NCI-H146 treated with DMSO at 0.1 percent for 48 hours (cell line): ENCODE data around the gene GLRA1.
"Not testable (repeated sequence)": the region's sequence is repeated elsewhere in the genome, so short reads cannot be mapped to it uniquely, and the experiment has no call there.

Experiments used
- DNase-seq: peaks from one replicate; lab custom pipeline; 2025; ENCODE audit not compliant: unreplicated experiment; lab: John Stamatoyannopoulos, UW

The GLRA1 gene

GRCh38 chr5:151917904-151918303 is 6.7 kb downstream of the GLRA1 start:
- no peak for DNase-seq

GRCh38 chr5:151913425-151913824 is 11.2 kb downstream of the GLRA1 start:
- no peak for DNase-seq

- no peak for DNase-seq
Observed at GRCh38 chr5:151912360-151912759, 12.3 kb downstream of the GLRA1 start.

- no peak for DNase-seq
Observed at GRCh38 chr5:151911011-151911410, 13.6 kb downstream of the GLRA1 start.

GRCh38 chr5:151909628-151910027 is 15.0 kb downstream of the GLRA1 start:
- no peak for DNase-seq

- no peak for DNase-seq
Observed at GRCh38 chr5:151906246-151906645, 18.4 kb downstream of the GLRA1 start.

- DNase-seq: no peak
Observed at GRCh38 chr5:151905557-151905961, 19.1 kb downstream of the GLRA1 start.

- no peak for DNase-seq
Observed at GRCh38 chr5:151904909-151905308, 19.7 kb downstream of the GLRA1 start.

- DNase-seq: no peak
Observed at GRCh38 chr5:151904127-151904526, 20.5 kb downstream of the GLRA1 start.

- no peak for DNase-seq
Observed at GRCh38 chr5:151903243-151903653, 21.4 kb downstream of the GLRA1 start.

GRCh38 chr5:151902215-151902614 is 22.4 kb downstream of the GLRA1 start:
- DNase-seq: no peak

GRCh38 chr5:151901611-151902010 is 23.0 kb downstream of the GLRA1 start:
- DNase-seq: no peak

- no peak for DNase-seq
Observed at GRCh38 chr5:151900891-151901290, 23.8 kb downstream of the GLRA1 start.

GRCh38 chr5:151899399-151899798 is 25.3 kb downstream of the GLRA1 start:
- DNase-seq: no peak

- DNase-seq: no peak
Observed at GRCh38 chr5:151897896-151898295, 26.8 kb downstream of the GLRA1 start.

- no peak for DNase-seq
Observed at GRCh38 chr5:151897020-151897552, 27.6 kb downstream of the GLRA1 start.

GRCh38 chr5:151896031-151896691 is 28.5 kb downstream of the GLRA1 start:
- DNase-seq: no peak

GRCh38 chr5:151895660-151896030 is 29.0 kb downstream of the GLRA1 start:
- DNase-seq: no peak

GRCh38 chr5:151893485-151893884 is 31.2 kb downstream of the GLRA1 start:
- not testable (repeated sequence) for DNase-seq

- peak; percentile 47 for DNase-seq
Observed at GRCh38 chr5:151892393-151892792, 32.3 kb downstream of the GLRA1 start.

- no peak for DNase-seq
Observed at GRCh38 chr5:151890299-151890698, 34.4 kb downstream of the GLRA1 start.

GRCh38 chr5:151889614-151890013 is 35.0 kb downstream of the GLRA1 start:
- DNase-seq: no peak
